ENCODE results near the gene CCNL2.

GRCh38 chr1:1400576-1401456 lies 1.7 kb upstream of the CCNL2 start:
- TF ChIP-seq CTCF (IDR thresholded peaks at IDR 0.05; ENCODE audit: poor library complexity): no peak
- TF ChIP-seq EZH2 (IDR thresholded peaks at IDR 0.05; ENCODE audit: borderline replicate concordance): no peak
- no peak for TF ChIP-seq EZH2phosphoT487 (IDR thresholded peaks at IDR 0.05; ENCODE audit: low read depth, severe bottlenecking, unreplicated experiment)

Measured in hepatocyte (in vitro differentiated cells).